OCI-LY3 (cell line): ENCODE results near the gene OR10A5.

ENCODE experiments used
- EZH2phosphoT487 ChIP-seq: fragments of 200-600 bp; shearing (Covaris generic); IDR thresholded peaks from 2 replicates; pipeline ENCODE4 v1.6.1; 2018; ENCODE audit warnings: antibody characterized with exemption, mixed run types, low read depth
- TF ChIP-seq, protein P1 (sequence below): fragments of 200-600, 300-600 bp; sonication (generic); IDR thresholded peaks from 2 replicates; pipeline ENCODE4 v1.5.1; 2014; ENCODE audit warnings: antibody characterized with exemption, low read length, low read depth

DNA sequence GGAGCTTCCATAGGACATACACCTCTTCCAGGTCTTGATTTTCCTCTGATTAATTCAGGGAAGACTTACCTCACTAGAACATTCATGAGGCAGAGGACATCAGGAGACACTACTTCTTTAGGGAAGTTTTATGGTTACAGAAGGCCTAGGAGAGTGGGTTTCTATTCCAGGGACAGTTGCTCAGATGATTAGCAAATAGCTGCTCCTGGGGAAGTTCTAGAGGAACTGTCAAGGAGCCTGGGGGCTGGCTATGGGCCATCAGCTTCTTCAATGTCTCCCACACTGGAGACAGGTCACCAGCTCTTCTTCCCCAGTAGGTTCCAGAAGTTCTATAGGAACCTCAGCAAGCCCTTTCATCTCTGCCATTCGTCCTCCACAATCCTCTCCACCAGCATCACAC is 11.5 kb upstream of the OR10A5 start:
- TF ChIP-seq EZH2phosphoT487: no peak
- TF ChIP-seq, protein P1, sequence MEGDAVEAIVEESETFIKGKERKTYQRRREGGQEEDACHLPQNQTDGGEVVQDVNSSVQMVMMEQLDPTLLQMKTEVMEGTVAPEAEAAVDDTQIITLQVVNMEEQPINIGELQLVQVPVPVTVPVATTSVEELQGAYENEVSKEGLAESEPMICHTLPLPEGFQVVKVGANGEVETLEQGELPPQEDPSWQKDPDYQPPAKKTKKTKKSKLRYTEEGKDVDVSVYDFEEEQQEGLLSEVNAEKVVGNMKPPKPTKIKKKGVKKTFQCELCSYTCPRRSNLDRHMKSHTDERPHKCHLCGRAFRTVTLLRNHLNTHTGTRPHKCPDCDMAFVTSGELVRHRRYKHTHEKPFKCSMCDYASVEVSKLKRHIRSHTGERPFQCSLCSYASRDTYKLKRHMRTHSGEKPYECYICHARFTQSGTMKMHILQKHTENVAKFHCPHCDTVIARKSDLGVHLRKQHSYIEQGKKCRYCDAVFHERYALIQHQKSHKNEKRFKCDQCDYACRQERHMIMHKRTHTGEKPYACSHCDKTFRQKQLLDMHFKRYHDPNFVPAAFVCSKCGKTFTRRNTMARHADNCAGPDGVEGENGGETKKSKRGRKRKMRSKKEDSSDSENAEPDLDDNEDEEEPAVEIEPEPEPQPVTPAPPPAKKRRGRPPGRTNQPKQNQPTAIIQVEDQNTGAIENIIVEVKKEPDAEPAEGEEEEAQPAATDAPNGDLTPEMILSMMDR: no peak
